PC-9 (cell line): Measurements from ENCODE around the gene LIPI. TPM values are rescaled to one million over a fixed set of nuclear protein-coding genes. Genes with fewer than 3 reads are reported as not detected.
"Not testable (repeated sequence)": the region's sequence is repeated elsewhere in the genome, so short reads cannot be mapped to it uniquely, and the experiment has no call there.

Experiments
- BruUV-seq: library from RNA; stranded (reverse); fragments of 400-500 nt; replicated peaks from 2 replicates; lab custom pipeline; 2021; lab: Mats Ljungman, UMichigan
- CTCF ChIA-PET: fragments of 300-600 bp; sonication (Branson Sonifier 250); formaldehyde crosslinking; loops from one replicate; lab custom pipeline; 2022; ENCODE audit warnings: antibody characterized with exemption; lab: Charles Lee
- POLR2A ChIA-PET: fragments of 300-600 bp; sonication (Branson Sonifier 250); formaldehyde crosslinking; loops from one replicate; lab custom pipeline; 2022; ENCODE audit warnings: antibody characterized with exemption; ENCODE audit not compliant: unreplicated experiment; lab: Charles Lee
- DNase-seq, 2 experiments: peaks; one replicate each; pipeline versions ENCODE4 v3.0.0 to v3.0.0-alpha.2; 2015 to 2022; ENCODE audit warnings: mixed read lengths in 1 of 2
- H2AFZ ChIP-seq: fragments of 200-600 bp; sonication (generic); 2 replicates; pipeline ENCODE4 v1.8.1; 2017; ENCODE audit warnings: antibody characterized with exemption
- H3F3A ChIP-seq: fragments of 200-600 bp; sonication (generic); 2 replicates; pipeline ENCODE4 v1.8.1; 2017; ENCODE audit warnings: antibody characterized with exemption, mild to moderate bottlenecking, low read depth; ENCODE audit not compliant: insufficient read depth
- H3K27ac ChIP-seq: fragments of 200-600 bp; sonication (generic); 2 replicates; pipeline ENCODE4 v1.6.1; 2016; ENCODE audit warnings: mixed run types
- H3K27me3 ChIP-seq: fragments of 200-600 bp; sonication (generic); 2 replicates; pipeline ENCODE4 v1.6.1; 2016; ENCODE audit warnings: low read depth, mixed run types; ENCODE audit not compliant: insufficient read depth
- H3K36me3 ChIP-seq: fragments of 200-600 bp; sonication (generic); 2 replicates; pipeline ENCODE4 v1.6.1; 2016; ENCODE audit warnings: low read depth, mixed run types
- H3K4me1 ChIP-seq: fragments of 200-600 bp; sonication (generic); replicated peaks from 2 replicates; pipeline ENCODE4 v1.6.1; 2016; ENCODE audit warnings: mixed run types; ENCODE audit not compliant: insufficient read depth
- H3K4me2 ChIP-seq: fragments of 200-600 bp; sonication (generic); 2 replicates; pipeline ENCODE4 v1.6.1; 2017; ENCODE audit warnings: mixed run types
- H3K4me3 ChIP-seq: fragments of 200-600 bp; sonication (generic); 2 replicates; pipeline ENCODE4 v1.6.1; 2016; ENCODE audit warnings: mixed run types
- H3K79me2 ChIP-seq: fragments of 200-600 bp; sonication (generic); 2 replicates; pipeline ENCODE4 v1.6.1; 2017; ENCODE audit warnings: low read depth, mixed run types
- H3K9me2 ChIP-seq: fragments of 200-600 bp; sonication (generic); 2 replicates; pipeline ENCODE4 v1.8.1; 2017; ENCODE audit warnings: mild to moderate bottlenecking; ENCODE audit not compliant: insufficient read depth
- H3K9me3 ChIP-seq: fragments of 200-600 bp; sonication (generic); 2 replicates; pipeline ENCODE4 v1.8.1; 2016; ENCODE audit warnings: low read depth; ENCODE audit not compliant: insufficient read depth
- H4K20me1 ChIP-seq: fragments of 200-600 bp; sonication (generic); 2 replicates; pipeline ENCODE4 v1.8.1; 2017; ENCODE audit not compliant: insufficient read depth
- intact Hi-C: fragments of 100-400 bp; cut with micrococcal nuclease; formaldehyde crosslinking; loops from one replicate; pipeline ENCODE4 v1.10.0; 2022; ENCODE audit not compliant: unreplicated experiment
- total RNA-seq: library from RNA; stranded (reverse); gene quantifications from 2 replicates; pipeline ENCODE4 v1.2.3, GENCODE V29; 2021

Gene LIPI
- total RNA-seq, 1 experiment from 2014 or later = not detected

DNA sequence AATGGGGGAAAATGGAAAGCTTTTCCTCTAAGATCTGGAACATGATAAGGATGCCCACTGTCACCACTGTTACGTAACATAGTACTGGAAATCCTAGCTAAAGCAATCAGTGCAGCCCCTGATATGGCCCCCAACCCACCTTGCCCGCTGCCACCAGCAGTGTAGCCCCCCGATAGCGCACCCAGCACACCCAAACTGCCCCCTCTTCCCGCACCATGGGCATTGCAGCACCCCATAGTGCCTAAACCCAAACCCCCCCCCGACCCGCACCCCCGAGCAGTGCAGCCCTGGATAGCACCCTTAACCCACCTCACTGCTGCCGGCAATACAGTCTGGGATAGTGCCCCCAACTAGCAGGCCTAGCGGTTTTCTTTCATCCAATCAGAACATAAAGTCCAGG, 148.9 kb downstream of the LIPI start:
- H3K4me1 ChIP-seq, H3K27me3 ChIP-seq, intact Hi-C loops, H3K4me3 ChIP-seq, H3K9me2 ChIP-seq, H3K79me2 ChIP-seq, H3K9me3 ChIP-seq, DNase-seq, H3K4me2 ChIP-seq, H3K36me3 ChIP-seq, H3K27ac ChIP-seq, POLR2A ChIA-PET, H3F3A ChIP-seq, CTCF ChIA-PET, H4K20me1 ChIP-seq, H2AFZ ChIP-seq, BruUV-seq: not testable (repeated sequence)

DNA sequence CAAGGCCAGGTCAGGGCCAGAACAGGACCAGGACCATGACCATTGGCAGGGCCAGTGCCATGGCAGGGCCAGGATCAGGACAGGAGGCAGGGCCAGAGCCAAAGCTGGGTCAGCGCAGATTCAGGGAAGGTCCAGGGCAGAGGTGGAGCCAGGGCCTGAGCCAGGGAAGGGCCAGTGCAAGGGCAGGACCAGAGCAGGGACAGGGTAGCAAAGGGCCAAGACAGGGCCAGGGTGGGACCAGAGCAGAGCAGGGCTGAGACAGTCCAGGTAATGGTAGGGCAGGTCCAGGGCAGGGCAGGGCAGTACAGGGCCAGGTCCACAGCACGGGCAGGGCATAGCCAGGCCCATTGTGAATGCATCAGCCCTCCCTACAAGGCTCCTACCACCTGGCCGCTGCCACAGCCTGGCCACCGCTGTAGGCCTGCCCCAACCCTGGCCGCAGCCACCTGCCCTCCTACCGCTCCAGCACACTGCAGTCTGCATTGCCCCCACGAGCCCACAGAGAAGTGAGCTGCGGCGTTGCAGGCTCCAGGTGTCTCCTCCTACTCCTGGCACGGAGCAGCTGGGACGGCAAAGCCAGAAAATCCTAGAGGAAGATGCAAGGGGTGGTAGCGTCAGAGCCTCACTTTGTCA, 151.6 kb downstream of the LIPI start:
- H3F3A ChIP-seq, CTCF ChIA-PET, H3K4me3 ChIP-seq, H3K9me3 ChIP-seq, POLR2A ChIA-PET, H3K4me1 ChIP-seq, H3K27me3 ChIP-seq, H3K27ac ChIP-seq, H2AFZ ChIP-seq, H3K4me2 ChIP-seq, intact Hi-C loops, BruUV-seq, H3K36me3 ChIP-seq, H3K9me2 ChIP-seq, H4K20me1 ChIP-seq, DNase-seq, H3K79me2 ChIP-seq: not testable (repeated sequence)

Other genes with a start within 250 kb of the LIPI start
- 2.4 and 4.5 TPM in 2 replicates for gene RBM11, start 5.2 kb upstream of the LIPI start, total RNA-seq
- gene HSPA13, start 172.2 kb upstream of the LIPI start, total RNA-seq = 19.0 and 24.9 TPM in 2 replicates